K562 (cell line): Measurements from ENCODE around the gene GFOD1. TPM values are rescaled to one million over a fixed set of nuclear protein-coding genes. Genes with fewer than 3 reads are reported as not detected.

Experiments used
- ATF3 ChIP-seq, 2 experiments: fragments of 450-650 bp in 1 of 2; sonication (generic) in 1 of 2; formaldehyde crosslinking in 1 of 2; IDR thresholded peaks in 1 of 2; conservative IDR thresholded peaks in 1 of 2; 2 replicates each; pipeline versions ENCODE4 v1.6.1 to v1.8.1; 2016 to 2023; ENCODE audit warnings: mild to moderate bottlenecking in 2 of 2, moderate library complexity in 2 of 2, inconsistent platforms in 1 of 2, missing genetic modification reagents in 1 of 2
- CAMTA2 ChIP-seq: fragments of 250-450 bp; sonication (Bioruptor Pico); conservative IDR thresholded peaks from 2 replicates; pipeline ENCODE4 v1.5.1; 2022
- CBFA2T2 ChIP-seq: fragments of 450-650 bp; conservative IDR thresholded peaks from 2 replicates; pipeline ENCODE4 v1.6.1; 2017; ENCODE audit warnings: mild to moderate bottlenecking
- CHCHD3 ChIP-seq: fragments of 250-450 bp; sonication (Bioruptor Pico); IDR thresholded peaks from 2 replicates; pipeline ENCODE4 v2.1.2; 2022; ENCODE audit warnings: mild to moderate bottlenecking
- CREBBP ChIP-seq: IDR thresholded peaks from one replicate; pipeline ENCODE4 v1.6.1; 2012; ENCODE audit warnings: low read depth, mild to moderate bottlenecking, control low read depth, inconsistent platforms, low read length
- ELF2 ChIP-seq: fragments of 250-450 bp; sonication (Bioruptor Pico); IDR thresholded peaks from 2 replicates; pipeline ENCODE4 v1.5.0; 2021; ENCODE audit warnings: mild to moderate bottlenecking
- ELK3 ChIP-seq: fragments of 450-650 bp; formaldehyde crosslinking; IDR thresholded peaks from 2 replicates; pipeline ENCODE4 v1.4.0; 2020; ENCODE audit warnings: mild to moderate bottlenecking
- HDAC3 ChIP-seq: fragments of 450-650 bp; IDR thresholded peaks from 2 replicates; pipeline ENCODE4 v1.6.1; 2018; ENCODE audit warnings: borderline replicate concordance, mild to moderate bottlenecking, moderate library complexity; ENCODE audit not compliant: partially characterized antibody
- LEF1 ChIP-seq: fragments of 450-650 bp; IDR thresholded peaks from 2 replicates; pipeline ENCODE4 v1.6.1; 2016; ENCODE audit warnings: mild to moderate bottlenecking
- MCM3 ChIP-seq: fragments of 450-650 bp; IDR thresholded peaks from 2 replicates; pipeline ENCODE4 v1.6.1; 2016
- NR2F6 ChIP-seq: fragments of 450-650 bp; formaldehyde crosslinking; IDR thresholded peaks from 2 replicates; pipeline ENCODE4 v1.4.0; 2020; ENCODE audit warnings: mild to moderate bottlenecking
- RAD51 ChIP-seq: fragments of 450-650 bp; IDR thresholded peaks from 2 replicates; pipeline ENCODE4 v1.7.1; 2016; ENCODE audit warnings: low read depth, mild to moderate bottlenecking, borderline replicate concordance
- RFX5 ChIP-seq: IDR thresholded peaks from 2 replicates; pipeline ENCODE4 v1.6.1; 2011; ENCODE audit warnings: low read depth, mild to moderate bottlenecking, improper control_type of control experiment, low read length
- RHOXF2B ChIP-seq: fragments of 250-450 bp; sonication (Bioruptor Pico); conservative IDR thresholded peaks from 2 replicates; pipeline ENCODE4 v1.5.1; 2021
- TAF9B ChIP-seq: fragments of 450-650 bp; IDR thresholded peaks from 2 replicates; pipeline ENCODE4 v1.6.1; 2018; ENCODE audit warnings: mild to moderate bottlenecking; ENCODE audit not compliant: partially characterized antibody
- TCF7 ChIP-seq: sonication (generic); IDR thresholded peaks from 2 replicates; pipeline ENCODE4 v1.6.1; 2016; ENCODE audit warnings: antibody characterized with exemption, borderline replicate concordance
- TRIM25 ChIP-seq: fragments of 450-650 bp; IDR thresholded peaks from 2 replicates; pipeline ENCODE4 v1.7.0; 2016; ENCODE audit warnings: borderline replicate concordance
- TSHZ1 ChIP-seq: fragments of 250-450 bp; sonication (Bioruptor Pico); IDR thresholded peaks from 2 replicates; pipeline ENCODE4 v1.4.0; 2020; ENCODE audit warnings: mild to moderate bottlenecking, moderate library complexity
- ZKSCAN3 ChIP-seq: fragments of 250-450 bp; sonication (Bioruptor Pico); IDR thresholded peaks from 2 replicates; pipeline ENCODE4 v1.4.0; 2020
- ZNF23 ChIP-seq: fragments of 250-450 bp; sonication (Bioruptor Pico); IDR thresholded peaks from 2 replicates; pipeline ENCODE4 v1.4.0; 2020; ENCODE audit warnings: mild to moderate bottlenecking
- ZNF239 ChIP-seq: fragments of 250-450 bp; sonication (Bioruptor Pico); IDR thresholded peaks from 2 replicates; pipeline ENCODE4 v1.4.0; 2020; ENCODE audit warnings: mild to moderate bottlenecking
- ZNF253 ChIP-seq: fragments of 250-450 bp; sonication (Bioruptor Pico); conservative IDR thresholded peaks from 2 replicates; pipeline ENCODE4 v1.6.1; 2021; ENCODE audit warnings: mild to moderate bottlenecking
- ZNF696 ChIP-seq: fragments of 250-450 bp; sonication (Bioruptor Pico); conservative IDR thresholded peaks from 2 replicates; pipeline ENCODE4 v1.4.0; 2020; ENCODE audit warnings: mild to moderate bottlenecking, moderate library complexity
- polyA plus RNA-seq, 8 experiments: library from polyadenylated mRNA; depleted of rRNA in 4 of 8; stranded (reverse) in 5 of 8; unstranded in 3 of 8; fragments of >200 nt; fragmentation: Nextera tagmentation in 2 of 8; fragmentation: Illumina TruSeq in 1 of 8; extraction: Ambion mirVana in 2 of 8; extraction: Trizol in 1 of 8; gene quantifications; 2 replicates each; pipeline versions ENCODE4 v1.2.1 to v1.2.3, GENCODE V29; 2011 to 2014; ENCODE audit warnings: inconsistent platforms in 1 of 8, missing spikeins in 1 of 8
- total RNA-seq, 7 experiments: library from RNA; depleted of rRNA in 6 of 7; stranded (reverse); fragments of >200 nt in 6 of 7; fragmentation: Illumina TruSeq in 2 of 7; extraction: Trizol in 2 of 7; gene quantifications; 2 replicates each; pipeline versions ENCODE4 v1.2.1 to v1.2.3, GENCODE V29; 2011 to 2021; ENCODE audit warnings: low replicate concordance in 1 of 7

Gene GFOD1
- total and polyA plus RNA-seq, 9 of the 15 experiments (the other 6 are each of a cell fraction or from before 2014, with no cell fraction given): 3.8 to 12.0 (median 8.2) TPM

GRCh38 chr6:13487122-13488014, at the start of gene GFOD1 (continued):
- TF ChIP-seq CHCHD3 (CRISPR knock-in tag) (no peak), TSHZ1 (CRISPR knock-in tag) (no peak), CAMTA2 (no peak), CREBBP (no peak), ATF3 (IDR thresholded peaks at IDR 0.05) (no peak), ATF3 (CRISPR knock-in tag; conservative IDR thresholded peaks at IDR 0.05) (no peak), TCF7 (no peak; the same call in 1 of the 2 replicates), ZNF696 (CRISPR knock-in tag) (no peak), HDAC3 (no peak), TRIM25 (no peak), ZNF253 (no peak), RFX5 (no peak), MCM3 (no peak), RHOXF2B (no peak), CBFA2T2 (no peak), ZKSCAN3 (CRISPR knock-in tag) (no peak), ZNF239 (CRISPR knock-in tag) (no peak), NR2F6 (CRISPR knock-in tag) (no peak), TAF9B (no peak), ZNF23 (no peak), RAD51 (no peak), ELK3 (no peak), ELF2 (CRISPR knock-in tag) (no peak), LEF1 (no peak)
